Measurements from ENCODE around the gene CHIA. TPM values are rescaled to one million over a fixed set of nuclear protein-coding genes. Genes with fewer than 3 reads are reported as not detected.

The CHIA gene
- total RNA-seq, 2 donors from 2014 or later = not detected

GRCh38 chr1:111275079-111275478, 15.6 kb upstream of the CHIA start:
- TF ChIP-seq, protein P1, sequence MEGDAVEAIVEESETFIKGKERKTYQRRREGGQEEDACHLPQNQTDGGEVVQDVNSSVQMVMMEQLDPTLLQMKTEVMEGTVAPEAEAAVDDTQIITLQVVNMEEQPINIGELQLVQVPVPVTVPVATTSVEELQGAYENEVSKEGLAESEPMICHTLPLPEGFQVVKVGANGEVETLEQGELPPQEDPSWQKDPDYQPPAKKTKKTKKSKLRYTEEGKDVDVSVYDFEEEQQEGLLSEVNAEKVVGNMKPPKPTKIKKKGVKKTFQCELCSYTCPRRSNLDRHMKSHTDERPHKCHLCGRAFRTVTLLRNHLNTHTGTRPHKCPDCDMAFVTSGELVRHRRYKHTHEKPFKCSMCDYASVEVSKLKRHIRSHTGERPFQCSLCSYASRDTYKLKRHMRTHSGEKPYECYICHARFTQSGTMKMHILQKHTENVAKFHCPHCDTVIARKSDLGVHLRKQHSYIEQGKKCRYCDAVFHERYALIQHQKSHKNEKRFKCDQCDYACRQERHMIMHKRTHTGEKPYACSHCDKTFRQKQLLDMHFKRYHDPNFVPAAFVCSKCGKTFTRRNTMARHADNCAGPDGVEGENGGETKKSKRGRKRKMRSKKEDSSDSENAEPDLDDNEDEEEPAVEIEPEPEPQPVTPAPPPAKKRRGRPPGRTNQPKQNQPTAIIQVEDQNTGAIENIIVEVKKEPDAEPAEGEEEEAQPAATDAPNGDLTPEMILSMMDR (IDR thresholded peaks at IDR 0.05) = no peak
- H3K4me3 ChIP-seq = peak overlapping the region in 1 of 2 donors; percentile 5

GRCh38 chr1:111275780-111276433, 14.7 kb upstream of the CHIA start:
- TF ChIP-seq, protein P1 (IDR thresholded peaks at IDR 0.05) = no peak
- H3K27me3 ChIP-seq = peaks cover 0 to 6% of the 10 kb centered on the region in 2 donors
- H3K9me3 ChIP-seq = peaks cover 0 to 7% of the 10 kb centered on the region in 2 donors
- no peak overlapping the region for H3K27ac ChIP-seq
- no peaks in the 10 kb centered on the region for H3K36me3 ChIP-seq
- H3K4me3 ChIP-seq = no peak overlapping the region
- no peak for DNase-seq (ENCODE audit: low spot score)
- H3K4me1 ChIP-seq = peaks cover 0 to 5% of the 10 kb centered on the region in 2 donors

More at GRCh38 chr1:111275079-111275478, 15.6 kb upstream of the CHIA start:
- Histone ChIP-seq H3K4me1 (peaks cover 0 to 9% of the 10 kb centered on the region in 2 donors), H3K27me3 (peaks cover 0 to 10% of the 10 kb centered on the region in 2 donors), H3K9me3 (peaks cover 0 to 7% of the 10 kb centered on the region in 2 donors), H3K27ac (peak overlapping the region in 1 of 2 donors; percentile 33), H3K36me3 (no peaks in the 10 kb centered on the region)
- peak; percentile 75 for DNase-seq (ENCODE audit: low spot score)

GRCh38 chr1:111279144-111279543, 11.5 kb upstream of the CHIA start:
- TF ChIP-seq, protein P1 (IDR thresholded peaks at IDR 0.05) = no peak
- Histone ChIP-seq H3K9me3 (peaks cover 0 to 7% of the 10 kb centered on the region in 2 donors), H3K36me3 (no peaks in the 10 kb centered on the region), H3K27ac (no peak overlapping the region), H3K4me3 (no peak overlapping the region), H3K4me1 (no peaks in the 10 kb centered on the region), H3K27me3 (no peaks in the 10 kb centered on the region)
- DNase-seq (ENCODE audit: low spot score) = no peak

DNA sequence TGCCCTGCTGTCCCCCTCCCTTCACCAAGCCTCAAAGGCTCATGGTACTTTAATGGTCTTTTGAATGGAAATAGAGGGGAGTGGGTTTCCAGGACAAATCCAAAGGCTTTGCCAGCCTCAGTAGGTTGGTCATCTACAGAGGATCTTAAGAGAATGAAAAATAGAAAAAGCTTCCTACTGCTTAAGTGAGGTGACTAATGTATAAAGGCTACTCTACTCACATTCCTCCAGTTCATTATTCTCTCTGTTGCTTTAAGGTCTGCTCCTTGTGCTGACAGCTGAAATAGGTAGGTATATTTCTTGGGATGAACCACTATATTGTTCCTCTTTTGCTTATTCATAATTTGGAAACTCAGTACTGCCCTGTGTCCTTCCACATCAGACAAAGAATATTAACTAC, 10.4 kb upstream of the CHIA start:
- Histone ChIP-seq H3K27me3 (no peaks in the 10 kb centered on the region), H3K36me3 (no peaks in the 10 kb centered on the region), H3K27ac (no peak overlapping the region), H3K9me3 (peaks cover 0 to 7% of the 10 kb centered on the region in 2 donors), H3K4me3 (no peak overlapping the region), H3K4me1 (no peaks in the 10 kb centered on the region)
- TF ChIP-seq, protein P1 (IDR thresholded peaks at IDR 0.05) = no peak
- no peak for DNase-seq (ENCODE audit: low spot score)

GRCh38 chr1:111281411-111281810, 9.2 kb upstream of the CHIA start:
- DNase-seq (ENCODE audit: low spot score) = no peak
- no peak overlapping the region for H3K27ac ChIP-seq
- H3K9me3 ChIP-seq = peaks cover 0 to 7% of the 10 kb centered on the region in 2 donors
- H3K36me3 ChIP-seq = no peaks in the 10 kb centered on the region
- TF ChIP-seq, protein P1 (IDR thresholded peaks at IDR 0.05) = no peak
- no peak overlapping the region for H3K4me3 ChIP-seq
- H3K4me1 ChIP-seq = no peaks in the 10 kb centered on the region
- H3K27me3 ChIP-seq = no peaks in the 10 kb centered on the region

GRCh38 chr1:111283838-111284237, 6.8 kb upstream of the CHIA start:
- no peak overlapping the region for H3K4me3 ChIP-seq
- no peaks in the 10 kb centered on the region for H3K36me3 ChIP-seq
- no peaks in the 10 kb centered on the region for H3K27me3 ChIP-seq
- no peak for DNase-seq (ENCODE audit: low spot score)
- H3K27ac ChIP-seq = no peak overlapping the region
- TF ChIP-seq, protein P1 (IDR thresholded peaks at IDR 0.05) = no peak
- no peaks in the 10 kb centered on the region for H3K9me3 ChIP-seq
- no peaks in the 10 kb centered on the region for H3K4me1 ChIP-seq

Data from right atrium auricular region (tissue), 2 donors.